Measurements from ENCODE around the gene FGD2. TPM values are rescaled to one million over a fixed set of nuclear protein-coding genes. Genes with fewer than 3 reads are reported as not detected.
A peak's percentile ranks its signal among the peaks of the same experiment; 100 is the strongest.

Gene FGD2
- total and polyA plus RNA-seq, 9 of the 15 experiments (the other 6 are each of a cell fraction or from before 2014, with no cell fraction given): 0.09 TPM; not detected in 8

GRCh38 chr6:37058084-37058586 lies 52.7 kb downstream of the FGD2 start (continued):
- TF ChIP-seq RERE (CRISPR knock-in tag; IDR thresholded peaks at IDR 0.05; ENCODE audit: borderline replicate concordance): no peak
- TF ChIP-seq POLR2AphosphoS2 (IDR thresholded peaks at IDR 0.05; ENCODE audit: low read length): no peak
- 0 out of 2 replicates have a peak, but pooled peaks have one; percentile 37 for TF ChIP-seq ZNF197 (CRISPR knock-in tag; IDR thresholded peaks at IDR 0.05; ENCODE audit: low read depth)
- no peak for TF ChIP-seq ZNF561 (CRISPR knock-in tag; conservative IDR thresholded peaks at IDR 0.05)
- no peak for TF ChIP-seq DDX20 (tag; IDR thresholded peaks at IDR 0.05; ENCODE audit: low read depth)
- 0 out of 2 replicates have a peak, but pooled peaks have one; percentile 45 for TF ChIP-seq RREB1 (CRISPR knock-in tag; IDR thresholded peaks at IDR 0.05)
- peak; percentile 45; the same call in 1 of the 2 replicates for TF ChIP-seq BCOR (IDR thresholded peaks at IDR 0.05)
- TF ChIP-seq TAL1 (IDR thresholded peaks at IDR 0.05): peak; percentile 12; the same call in 1 of the 2 replicates
- TF ChIP-seq MAX (CRISPR knock-in tag; IDR thresholded peaks at IDR 0.05): peak; percentile 51; the same call in 1 of the 2 replicates
- no peak for TF ChIP-seq ZBTB33 (CRISPR knock-in tag; IDR thresholded peaks at IDR 0.05)
- TF ChIP-seq DPF2 (IDR thresholded peaks at IDR 0.05): peak; percentile 45; the same call in 1 of the 2 replicates
- TF ChIP-seq JUN (IDR thresholded peaks at IDR 0.05; ENCODE audit: borderline replicate concordance, low read depth, low read length): peak; percentile 51; the same call in 1 of the 2 replicates
- no peak for TF ChIP-seq JUN (CRISPR knock-in tag; IDR thresholded peaks at IDR 0.05; ENCODE audit: borderline replicate concordance)
- peak; percentile 43; the same call in 1 of the 2 replicates for TF ChIP-seq CXXC5 (CRISPR knock-in tag; IDR thresholded peaks at IDR 0.05)
